HUES64 (cell line): ENCODE data around the gene BID.

Experiments
- H3K27ac ChIP-seq: 2 replicates; pipeline ENCODE4 v1.7.0; 2013; ENCODE audit warnings: low read depth, low read length, inconsistent platforms
- H3K27me3 ChIP-seq: 2 replicates; pipeline ENCODE4 v1.6.1; 2013; ENCODE audit warnings: mild to moderate bottlenecking, low read length; ENCODE audit not compliant: insufficient read depth
- H3K36me3 ChIP-seq: 2 replicates; pipeline ENCODE4 v1.6.1; 2013; ENCODE audit warnings: mild to moderate bottlenecking, low read length; ENCODE audit not compliant: insufficient read depth
- H3K4me1 ChIP-seq: 2 replicates; pipeline ENCODE4 v1.6.1; 2013; ENCODE audit warnings: mild to moderate bottlenecking, low read length, moderate library complexity; ENCODE audit not compliant: insufficient read depth
- H3K4me3 ChIP-seq: 2 replicates; pipeline ENCODE4 v1.5.1; 2013; ENCODE audit warnings: mild to moderate bottlenecking, low read length, moderate library complexity
- H3K9ac ChIP-seq: 2 replicates; pipeline ENCODE4 v1.6.1; 2013; ENCODE audit warnings: mild to moderate bottlenecking, low read depth, low read length
- H3K9me3 ChIP-seq: 2 replicates; pipeline ENCODE4 v1.6.1; 2013; ENCODE audit warnings: low read depth, low read length; ENCODE audit not compliant: insufficient read depth
- WGBS: fragments of 150-250, 120-280 bp; methylation state at CpG from one replicate; pipeline ENCODE4 v1.1.7; 2013; ENCODE audit warnings: missing lambda C conversion rate; 5-methylcytosine and 5-hydroxymethylcytosine counted together

BID gene

GRCh38 chr22:17802822-17803221, 28.6 kb upstream of the BID start:
- Histone ChIP-seq H3K4me3 (no peak overlapping the region), H3K9me3 (no peaks in the 10 kb centered on the region), H3K27ac (no peak overlapping the region), H3K36me3 (peaks cover 15% of the 10 kb centered on the region; the same call in 1 of the 2 replicates), H3K4me1 (no peaks in the 10 kb centered on the region), H3K9ac (no peak overlapping the region), H3K27me3 (no peaks in the 10 kb centered on the region)
- WGBS, result 90% methylated on average over 2 of the region's 2 CpGs

- Histone ChIP-seq H3K4me3 (no peak overlapping the region), H3K9ac (no peak overlapping the region), H3K27ac (no peak overlapping the region), H3K27me3 (no peaks in the 10 kb centered on the region), H3K36me3 (peaks cover 15% of the 10 kb centered on the region; the same call in 1 of the 2 replicates), H3K9me3 (no peaks in the 10 kb centered on the region), H3K4me1 (no peaks in the 10 kb centered on the region)
- WGBS, result 94% methylated on average over 10 of the region's 10 CpGs
Observed at GRCh38 chr22:17802411-17802810, 28.1 kb upstream of the BID start.

GRCh38 chr22:17797721-17798559, 23.7 kb upstream of the BID start:
- H3K36me3 ChIP-seq, result no peaks in the 10 kb centered on the region
- H3K9ac ChIP-seq, result no peak overlapping the region
- H3K27me3 ChIP-seq, result no peaks in the 10 kb centered on the region
- H3K4me3 ChIP-seq, result no peak overlapping the region
- WGBS, result 94% methylated on average over 23 of the region's 23 CpGs
- no peaks in the 10 kb centered on the region for H3K9me3 ChIP-seq
- H3K4me1 ChIP-seq, result no peaks in the 10 kb centered on the region
- no peak overlapping the region for H3K27ac ChIP-seq

- H3K4me3 ChIP-seq, result no peak overlapping the region
- no peaks in the 10 kb centered on the region for H3K4me1 ChIP-seq
- WGBS, result 96% methylated on average over 5 of the region's 5 CpGs
- H3K27me3 ChIP-seq, result no peaks in the 10 kb centered on the region
- no peak overlapping the region for H3K9ac ChIP-seq
- no peaks in the 10 kb centered on the region for H3K9me3 ChIP-seq
- no peak overlapping the region for H3K27ac ChIP-seq
- H3K36me3 ChIP-seq, result no peaks in the 10 kb centered on the region
Observed at GRCh38 chr22:17796695-17797094, 22.4 kb upstream of the BID start.

GRCh38 chr22:17795661-17796548, 21.6 kb upstream of the BID start:
- Histone ChIP-seq H3K27ac (no peak overlapping the region), H3K27me3 (no peaks in the 10 kb centered on the region), H3K9ac (no peak overlapping the region), H3K36me3 (no peaks in the 10 kb centered on the region), H3K4me3 (no peak overlapping the region), H3K9me3 (no peaks in the 10 kb centered on the region), H3K4me1 (no peaks in the 10 kb centered on the region)
- 92% methylated on average over 32 of the region's 32 CpGs for WGBS

- Histone ChIP-seq H3K27me3 (no peaks in the 10 kb centered on the region), H3K4me3 (no peak overlapping the region), H3K9ac (no peak overlapping the region), H3K27ac (no peak overlapping the region), H3K4me1 (no peaks in the 10 kb centered on the region), H3K9me3 (no peaks in the 10 kb centered on the region), H3K36me3 (no peaks in the 10 kb centered on the region)
- 93% methylated on average over 25 of the region's 25 CpGs for WGBS
Observed at GRCh38 chr22:17794726-17795542, 20.7 kb upstream of the BID start.

GRCh38 chr22:17792854-17793434, 18.7 kb upstream of the BID start:
- H3K4me3 ChIP-seq, result no peak overlapping the region
- H3K27me3 ChIP-seq, result no peaks in the 10 kb centered on the region
- H3K4me1 ChIP-seq, result no peaks in the 10 kb centered on the region
- no peaks in the 10 kb centered on the region for H3K9me3 ChIP-seq
- no peak overlapping the region for H3K27ac ChIP-seq
- 92% methylated on average over 29 of the region's 29 CpGs for WGBS
- no peaks in the 10 kb centered on the region for H3K36me3 ChIP-seq
- H3K9ac ChIP-seq, result no peak overlapping the region

- Histone ChIP-seq H3K9ac (no peak overlapping the region), H3K4me3 (no peak overlapping the region), H3K4me1 (peaks cover 1% of the 10 kb centered on the region; the same call in 1 of the 2 replicates), H3K27ac (no peak overlapping the region), H3K36me3 (no peaks in the 10 kb centered on the region), H3K27me3 (no peaks in the 10 kb centered on the region), H3K9me3 (no peaks in the 10 kb centered on the region)
- WGBS, result 74% methylated on average over 5 of the region's 5 CpGs
Observed at GRCh38 chr22:17792299-17792698, 18.0 kb upstream of the BID start.

GRCh38 chr22:17791196-17791595, 16.9 kb upstream of the BID start:
- H3K4me3 ChIP-seq, result no peak overlapping the region
- no peaks in the 10 kb centered on the region for H3K36me3 ChIP-seq
- WGBS, result 95% methylated on average over 21 of the region's 21 CpGs
- no peaks in the 10 kb centered on the region for H3K9me3 ChIP-seq
- H3K27me3 ChIP-seq, result no peaks in the 10 kb centered on the region
- H3K27ac ChIP-seq, result no peak overlapping the region
- peaks cover 8% of the 10 kb centered on the region; the same call in 1 of the 2 replicates for H3K4me1 ChIP-seq
- H3K9ac ChIP-seq, result no peak overlapping the region

- Histone ChIP-seq H3K4me3 (no peak overlapping the region), H3K9ac (no peak overlapping the region), H3K9me3 (no peaks in the 10 kb centered on the region), H3K27me3 (no peaks in the 10 kb centered on the region), H3K36me3 (no peaks in the 10 kb centered on the region), H3K27ac (no peak overlapping the region), H3K4me1 (peaks cover 8% of the 10 kb centered on the region; the same call in 1 of the 2 replicates)
- WGBS, result 93% methylated on average over 27 of the region's 27 CpGs
Observed at GRCh38 chr22:17789379-17790200, 15.3 kb upstream of the BID start.
